ENCODE data around the gene FBXL19.

FBXL19 gene

DNA sequence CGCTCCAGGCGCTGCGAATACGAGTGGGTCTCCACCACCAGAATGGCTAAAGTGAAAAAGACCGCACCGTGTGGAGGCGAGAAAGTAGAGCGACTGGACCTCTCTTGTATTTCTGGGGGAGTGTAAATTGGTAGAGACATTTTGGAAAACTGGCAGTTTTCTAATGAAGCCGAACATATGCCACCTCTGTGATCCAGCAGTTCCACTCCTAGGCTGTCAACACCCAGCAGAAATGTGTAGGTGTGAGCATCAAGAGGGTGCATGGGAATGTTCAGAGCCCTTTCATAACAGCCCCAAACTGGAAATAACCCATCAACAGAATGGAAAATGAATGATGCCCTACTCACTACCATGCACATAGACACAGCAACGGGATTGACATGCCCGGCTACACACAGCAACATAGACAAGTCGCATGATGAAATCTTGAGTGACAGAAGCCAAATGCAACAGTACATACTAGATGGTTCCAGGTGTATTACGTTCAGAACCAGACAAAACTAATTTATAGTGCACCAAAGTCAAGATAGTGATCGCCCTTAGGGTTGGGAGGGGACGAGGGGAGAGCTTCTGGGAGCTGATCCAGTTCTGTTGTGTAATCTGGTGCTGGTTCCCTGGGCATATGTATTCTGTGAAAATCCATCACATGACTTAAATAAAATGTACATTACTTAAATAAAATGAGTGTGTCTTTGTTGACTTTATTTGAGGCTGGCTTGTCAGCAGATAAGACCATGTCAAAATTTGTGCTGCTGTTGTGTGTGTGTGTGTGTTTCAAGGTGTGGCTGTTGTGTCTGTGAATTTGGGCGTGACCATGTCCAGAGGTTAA, 28.6 kb upstream of the FBXL19 start:
- DNase-seq (ENCODE audit: low spot score), result no peak

- DNase-seq (ENCODE audit: low spot score), result no peak
Observed at GRCh38 chr16:30895627-30896260, 27.6 kb upstream of the FBXL19 start.

DNA sequence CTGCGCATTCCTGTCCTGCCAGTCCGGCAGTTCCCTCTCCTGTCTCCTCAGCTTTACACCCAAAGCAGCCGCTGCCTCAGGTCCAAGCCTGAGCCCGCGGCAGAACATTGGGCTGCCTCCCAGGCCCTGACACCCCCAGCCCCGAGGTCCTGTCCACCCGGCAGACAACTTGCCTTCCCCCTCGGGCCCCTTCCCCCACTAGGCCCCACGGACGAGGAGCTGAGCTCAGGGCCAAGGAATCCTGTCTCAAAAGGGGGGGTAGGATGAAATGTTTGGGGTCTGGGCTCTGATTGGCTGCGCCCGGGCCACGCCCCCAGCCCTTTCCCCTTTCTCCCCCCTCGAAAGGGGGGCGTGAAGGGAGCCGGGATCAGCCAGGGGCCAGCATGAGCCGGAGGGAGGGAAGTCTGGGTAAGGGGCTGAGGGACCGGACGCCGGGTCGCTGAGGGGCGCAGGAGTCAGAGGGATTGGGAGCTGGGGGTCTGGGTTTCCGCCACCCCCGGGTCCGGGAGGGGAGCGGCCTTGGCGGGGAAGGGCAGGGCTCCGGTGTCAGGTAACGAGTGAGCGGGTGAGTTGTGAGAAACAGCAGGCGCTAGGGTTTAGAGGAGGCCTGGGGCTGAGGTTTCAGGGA, 27.0 kb upstream of the FBXL19 start, which contains the start of gene CTF1:
Gene CTF1 (plus strand): TSS at position 354 of the 628 bp plus-strand sequence. CDS start 30 bp downstream, at position 384.
- no peak for DNase-seq (ENCODE audit: low spot score)

GRCh38 chr16:30896889-30897733, 26.3 kb upstream of the FBXL19 start:
- peak; percentile 85 for DNase-seq (ENCODE audit: low spot score)

GRCh38 chr16:30899794-30900193, 23.6 kb upstream of the FBXL19 start:
- DNase-seq (ENCODE audit: low spot score), result no peak

- DNase-seq (ENCODE audit: low spot score), result no peak
Observed at GRCh38 chr16:30900588-30900987, 22.8 kb upstream of the FBXL19 start.

- DNase-seq (ENCODE audit: low spot score), result no peak
Observed at GRCh38 chr16:30901201-30902028, 22.0 kb upstream of the FBXL19 start.

GRCh38 chr16:30902029-30902972, 21.1 kb upstream of the FBXL19 start:
- peak; percentile 39 for DNase-seq (ENCODE audit: low spot score)

DNA sequence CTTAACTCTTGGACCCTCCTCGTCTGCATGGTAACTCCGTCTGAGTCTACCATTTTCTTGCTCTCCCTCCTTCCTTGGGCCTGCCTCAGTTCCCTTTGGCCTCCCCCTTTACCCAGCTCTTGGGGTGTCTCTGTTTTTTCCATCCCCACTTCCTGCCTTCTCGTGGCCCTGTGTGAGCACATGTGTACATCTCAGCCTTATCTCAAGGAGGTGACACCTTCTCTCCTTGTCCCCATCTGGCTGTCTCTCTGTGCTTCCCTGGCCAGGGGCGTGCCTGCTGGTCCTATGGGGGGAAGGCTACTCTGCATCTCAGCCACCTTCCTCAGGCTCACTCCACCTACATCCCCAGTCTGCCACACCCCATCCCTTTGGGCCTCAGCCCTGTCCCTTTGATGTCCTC, 20.4 kb upstream of the FBXL19 start:
- no peak for DNase-seq (ENCODE audit: low spot score)

DNA sequence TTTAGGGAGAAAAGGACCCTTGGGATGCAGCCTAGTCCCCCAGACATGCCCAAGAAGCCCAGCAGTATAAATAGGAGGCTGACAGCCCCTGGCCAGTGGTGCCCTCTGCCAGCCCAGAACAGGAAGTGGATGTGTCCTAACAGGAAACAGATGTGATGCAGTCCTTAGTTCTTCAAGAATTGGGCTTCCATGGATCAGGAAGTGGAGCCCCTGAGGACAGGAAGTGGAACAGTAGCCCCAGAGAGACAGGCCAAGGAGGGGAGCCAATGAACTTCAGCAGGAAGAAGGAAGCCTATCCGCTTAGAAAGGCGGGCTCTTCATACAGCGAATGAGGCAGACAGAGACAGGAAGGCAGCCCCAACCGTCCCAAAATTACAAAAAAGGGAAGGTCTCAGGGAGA, 19.8 kb upstream of the FBXL19 start:
- DNase-seq (ENCODE audit: low spot score), result no peak

GRCh38 chr16:30904114-30904780, 19.1 kb upstream of the FBXL19 start:
- no peak for DNase-seq (ENCODE audit: low spot score)

- DNase-seq (ENCODE audit: low spot score), result no peak
Observed at GRCh38 chr16:30907064-30907463, 16.3 kb upstream of the FBXL19 start.

DNA sequence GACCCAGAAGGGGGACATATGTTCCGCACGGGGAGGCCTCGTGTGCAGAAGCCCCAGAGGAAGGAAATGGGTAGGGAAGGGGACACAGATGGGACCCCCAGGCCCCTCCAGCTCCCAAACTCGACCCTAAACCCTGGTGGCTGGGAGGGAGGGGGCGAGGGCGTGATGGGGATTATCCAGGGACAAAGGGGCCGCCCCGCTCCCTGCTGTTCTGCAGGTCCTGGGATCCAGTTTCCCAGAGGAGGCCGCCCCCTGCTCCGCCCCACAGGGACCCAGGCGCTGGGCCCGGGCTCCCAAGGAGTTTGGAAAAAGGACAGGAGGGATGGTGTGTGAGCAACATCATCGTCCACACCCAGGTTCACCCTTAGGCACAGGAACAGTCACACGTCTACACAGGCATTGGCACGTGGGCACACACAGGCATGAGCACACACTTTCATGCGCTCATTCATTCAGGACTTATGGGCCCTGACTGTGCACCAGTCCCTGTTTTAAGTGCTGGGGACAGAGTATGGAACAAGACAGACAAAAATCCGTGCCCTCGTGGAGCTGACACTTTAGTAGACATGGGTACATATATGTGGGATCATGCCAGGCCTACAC, 12.8 kb upstream of the FBXL19 start:
- DNase-seq (ENCODE audit: low spot score), result no peak

- no peak for DNase-seq (ENCODE audit: low spot score)
Observed at GRCh38 chr16:30912794-30913412, 10.5 kb upstream of the FBXL19 start.

GRCh38 chr16:30914830-30915229, 8.5 kb upstream of the FBXL19 start:
- DNase-seq (ENCODE audit: low spot score), result no peak

DNA sequence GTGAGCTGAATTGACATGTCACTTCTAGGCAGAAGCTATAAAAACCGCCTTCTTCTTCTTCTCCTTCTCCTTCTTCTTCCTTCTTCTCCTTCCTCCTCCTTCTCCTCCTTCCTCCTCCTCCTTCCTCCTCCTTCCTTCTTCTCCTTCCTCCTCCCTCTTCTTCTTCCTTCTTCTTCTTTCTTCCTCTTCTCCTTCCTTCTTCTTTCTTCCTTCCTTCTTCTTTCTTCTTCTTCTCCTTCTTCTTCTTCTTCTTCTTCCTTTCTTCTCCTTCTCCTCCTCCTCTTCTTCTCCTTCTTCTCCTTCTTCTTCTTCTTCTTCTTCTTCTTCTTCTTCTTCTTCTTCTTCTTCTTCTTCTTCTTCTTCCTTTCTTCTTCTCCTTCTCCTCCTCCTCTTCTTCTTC, 4.8 kb upstream of the FBXL19 start:
- DNase-seq (ENCODE audit: low spot score), result no peak

GRCh38 chr16:30920891-30921290, 2.5 kb upstream of the FBXL19 start:
- DNase-seq (ENCODE audit: low spot score), result no peak

- DNase-seq (ENCODE audit: low spot score), result no peak
Observed at GRCh38 chr16:30921459-30921747, 2.0 kb upstream of the FBXL19 start.
